CD14-positive monocyte (primary cell): ENCODE results near the gene CAMK2A. TPM values are rescaled to one million over a fixed set of nuclear protein-coding genes. Genes with fewer than 3 reads are reported as not detected.

ENCODE experiments used
- DNase-seq, 3 donors: peaks; one replicate each; pipeline ENCODE4 v3.0.0-alpha.2; 2011 to 2022
- H2AFZ ChIP-seq: 2 replicates; pipeline ENCODE4 v1.6.0; 2012; ENCODE audit warnings: mild to moderate bottlenecking, low read depth, low read length, inconsistent platforms; ENCODE audit not compliant: insufficient read depth, poor library complexity, severe bottlenecking
- H3K27ac ChIP-seq, 2 donors: 1 replicate in 1 of 2; 2 replicates in 1 of 2; pipeline ENCODE4 v1.5.1; 2012 to 2013; ENCODE audit warnings: low read length in 2 of 2, control low read depth in 1 of 2, inconsistent platforms in 1 of 2, low read depth in 1 of 2, mild to moderate bottlenecking in 1 of 2
- H3K27me3 ChIP-seq, 2 donors: one replicate each; pipeline versions ENCODE4 v1.6.0 to v1.6.1; 2011 to 2013; ENCODE audit warnings: low read length in 2 of 2; ENCODE audit not compliant: control insufficient read depth in 2 of 2, insufficient read depth in 2 of 2
- H3K36me3 ChIP-seq, 2 donors: replicated peaks in 1 of 2; 1 replicate in 1 of 2; 2 replicates in 1 of 2; pipeline versions ENCODE4 v1.5.1 to v1.6.1; 2012 to 2013; ENCODE audit warnings: low read length in 2 of 2, control low read depth in 1 of 2, inconsistent platforms in 1 of 2, mild to moderate bottlenecking in 1 of 2; ENCODE audit not compliant: insufficient read depth in 2 of 2, control insufficient read depth in 1 of 2
- H3K4me1 ChIP-seq, 2 donors: 1 replicate in 1 of 2; 2 replicates in 1 of 2; pipeline versions ENCODE4 v1.5.1 to v1.6.1; 2012 to 2013; ENCODE audit warnings: low read length in 2 of 2, control low read depth in 1 of 2, inconsistent platforms in 1 of 2, mild to moderate bottlenecking in 1 of 2, moderate library complexity in 1 of 2; ENCODE audit not compliant: insufficient read depth in 2 of 2, control insufficient read depth in 1 of 2
- H3K4me2 ChIP-seq: replicated peaks from 2 replicates; pipeline ENCODE3; 2012; ENCODE audit warnings: low read length, moderate library complexity, mild to moderate bottlenecking; ENCODE audit not compliant: poor library complexity, severe bottlenecking; ENCODE audit errors: extremely low read depth
- H3K4me3 ChIP-seq, 3 experiments: fragments of 200-600 bp in 1 of 3; sonication (generic) in 1 of 3; replicated peaks in 1 of 3; 1 replicate in 2 of 3; 2 replicates in 1 of 3; pipeline ENCODE4 v1.5.1; 2011 to 2013; ENCODE audit warnings: low read length in 3 of 3, mild to moderate bottlenecking in 3 of 3, control low read depth in 2 of 3, low read depth in 2 of 3, inconsistent platforms in 1 of 3, moderate library complexity in 1 of 3
- H3K79me2 ChIP-seq: 2 replicates; pipeline ENCODE4 v1.6.0; 2012; ENCODE audit warnings: mild to moderate bottlenecking, control low read depth, inconsistent platforms, low read length, moderate library complexity; ENCODE audit not compliant: insufficient read depth
- H3K9ac ChIP-seq: 2 replicates; pipeline ENCODE4 v1.6.0; 2017; ENCODE audit warnings: low read length, mild to moderate bottlenecking; ENCODE audit not compliant: insufficient read depth, poor library complexity, severe bottlenecking
- H3K9me3 ChIP-seq, 2 donors: replicated peaks in 1 of 2; 1 replicate in 1 of 2; 2 replicates in 1 of 2; pipeline versions ENCODE4 v1.5.1 to v1.6.1; 2012 to 2013; ENCODE audit warnings: low read length in 2 of 2, control low read depth in 1 of 2; ENCODE audit not compliant: control insufficient read depth in 1 of 2, insufficient read depth in 1 of 2
- H4K20me1 ChIP-seq: 2 replicates; pipeline ENCODE4 v1.6.0; 2012; ENCODE audit warnings: mild to moderate bottlenecking, low read length, control low read depth, moderate library complexity; ENCODE audit not compliant: insufficient read depth
- H3K27ac Mint-ChIP-seq, 7 donors: one replicate each; pipeline ENCODE4 v1.8.0; 2020; ENCODE audit warnings: mild to moderate bottlenecking in 7 of 7, mixed read lengths in 7 of 7, moderate library complexity in 6 of 7, inconsistent platforms in 2 of 7
- H3K27me3 Mint-ChIP-seq, 3 donors: one replicate each; pipeline ENCODE4 v1.8.0; 2021 to 2022; ENCODE audit warnings: low read depth in 3 of 3, mild to moderate bottlenecking in 3 of 3, mixed read lengths in 3 of 3, moderate library complexity in 3 of 3, inconsistent platforms in 1 of 3
- H3K36me3 Mint-ChIP-seq, 2 donors: one replicate each; pipeline ENCODE4 v1.8.0; 2020; ENCODE audit warnings: mixed read lengths in 2 of 2, inconsistent platforms in 1 of 2, mild to moderate bottlenecking in 1 of 2
- H3K4me1 Mint-ChIP-seq: one replicate; pipeline ENCODE4 v1.8.0; 2020; ENCODE audit warnings: mild to moderate bottlenecking, mixed read lengths
- H3K4me3 Mint-ChIP-seq, 2 donors: one replicate each; pipeline ENCODE4 v1.8.0; 2020; ENCODE audit warnings: mild to moderate bottlenecking in 2 of 2, mixed read lengths in 2 of 2, moderate library complexity in 1 of 2
- H3K9me3 Mint-ChIP-seq, 7 donors: one replicate each; pipeline ENCODE4 v1.8.0; 2020 to 2022; ENCODE audit warnings: mixed read lengths in 7 of 7, mild to moderate bottlenecking in 6 of 7, moderate library complexity in 6 of 7, inconsistent platforms in 2 of 7
- WGBS: methylation state at CpG from one replicate; pipeline ENCODE4 v1.1.5; 2013; ENCODE audit warnings: missing lambda C conversion rate; ENCODE audit not compliant: insufficient coverage; 5-methylcytosine and 5-hydroxymethylcytosine counted together
- intact Hi-C, 2 donors: fragments of 100-400 bp; cut with micrococcal nuclease; formaldehyde crosslinking; loops; one replicate each; pipeline versions ENCODE4 v1.15.0 to v1.15.1; 2023
- polyA plus RNA-seq, 3 donors: library from polyadenylated mRNA; depleted of rRNA in 1 of 3; unstranded in 2 of 3; stranded (reverse) in 1 of 3; fragments of 300-500 nt in 2 of 3; fragments of >200 nt in 1 of 3; fragmentation: Illumina TruSeq in 2 of 3; gene quantifications; 1 replicate in 2 of 3; 2 replicates in 1 of 3; pipeline ENCODE4 v1.2.3, GENCODE V29; 2012 to 2021
- TF ChIP-seq, protein P1 (sequence below): fragments of 200-600 bp; IDR thresholded peaks from one replicate; pipeline ENCODE4 v1.8.0; 2022; ENCODE audit warnings: antibody characterized with exemption, mild to moderate bottlenecking

Gene CAMK2A
- polyA plus RNA-seq, 3 donors, result not detected

DNA sequence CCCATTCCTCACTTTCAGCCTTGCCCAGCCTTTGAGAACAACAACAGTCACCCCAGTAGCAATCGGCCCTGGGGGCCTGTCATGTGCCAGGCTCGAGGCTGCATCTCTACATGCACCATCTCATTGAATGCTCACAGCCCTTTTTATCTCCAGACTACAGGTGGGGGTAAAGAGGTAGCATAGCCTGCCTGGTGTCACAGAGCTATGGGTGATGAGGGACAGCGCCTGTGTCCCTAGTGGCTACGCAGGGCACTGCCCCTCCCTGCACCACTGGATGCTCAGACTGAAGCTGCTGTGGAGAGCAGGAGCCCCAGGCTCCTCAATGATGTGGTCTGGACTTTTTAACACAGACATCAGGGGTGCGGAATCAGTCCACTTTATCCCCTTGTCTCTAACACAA lies 2.8 kb downstream of the CAMK2A start:
- Histone ChIP-seq H2AFZ (no peak overlapping the region), H3K4me1 (peaks cover 0 to 2% of the 10 kb centered on the region in 2 donors), H4K20me1 (no peaks in the 10 kb centered on the region), H3K9ac (no peak overlapping the region), H3K9me3 (no peaks in the 10 kb centered on the region), H3K4me3 (no peak overlapping the region), H3K4me2 (no peak overlapping the region), H3K27me3 (no peaks in the 10 kb centered on the region), H3K79me2 (no peaks in the 10 kb centered on the region), H3K27ac (no peak overlapping the region), H3K36me3 (no peaks in the 10 kb centered on the region)
- TF ChIP-seq, protein P1, sequence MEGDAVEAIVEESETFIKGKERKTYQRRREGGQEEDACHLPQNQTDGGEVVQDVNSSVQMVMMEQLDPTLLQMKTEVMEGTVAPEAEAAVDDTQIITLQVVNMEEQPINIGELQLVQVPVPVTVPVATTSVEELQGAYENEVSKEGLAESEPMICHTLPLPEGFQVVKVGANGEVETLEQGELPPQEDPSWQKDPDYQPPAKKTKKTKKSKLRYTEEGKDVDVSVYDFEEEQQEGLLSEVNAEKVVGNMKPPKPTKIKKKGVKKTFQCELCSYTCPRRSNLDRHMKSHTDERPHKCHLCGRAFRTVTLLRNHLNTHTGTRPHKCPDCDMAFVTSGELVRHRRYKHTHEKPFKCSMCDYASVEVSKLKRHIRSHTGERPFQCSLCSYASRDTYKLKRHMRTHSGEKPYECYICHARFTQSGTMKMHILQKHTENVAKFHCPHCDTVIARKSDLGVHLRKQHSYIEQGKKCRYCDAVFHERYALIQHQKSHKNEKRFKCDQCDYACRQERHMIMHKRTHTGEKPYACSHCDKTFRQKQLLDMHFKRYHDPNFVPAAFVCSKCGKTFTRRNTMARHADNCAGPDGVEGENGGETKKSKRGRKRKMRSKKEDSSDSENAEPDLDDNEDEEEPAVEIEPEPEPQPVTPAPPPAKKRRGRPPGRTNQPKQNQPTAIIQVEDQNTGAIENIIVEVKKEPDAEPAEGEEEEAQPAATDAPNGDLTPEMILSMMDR, result peak; percentile 45
- H3K27me3 Mint-ChIP-seq, result peaks cover 9 to 11% (median 11%) of the 10 kb centered on the region in 3 donors
- H3K9me3 Mint-ChIP-seq, result no peaks in the 10 kb centered on the region
- WGBS, result 78% methylated on average over 3 of the region's 5 CpGs
- no peak for DNase-seq
- intact Hi-C loops, result no loop called here
- no peaks in the 10 kb centered on the region for H3K4me1 Mint-ChIP-seq
- H3K36me3 Mint-ChIP-seq, result no peaks in the 10 kb centered on the region
- no peak overlapping the region for H3K27ac Mint-ChIP-seq
- no peak overlapping the region for H3K4me3 Mint-ChIP-seq

DNA sequence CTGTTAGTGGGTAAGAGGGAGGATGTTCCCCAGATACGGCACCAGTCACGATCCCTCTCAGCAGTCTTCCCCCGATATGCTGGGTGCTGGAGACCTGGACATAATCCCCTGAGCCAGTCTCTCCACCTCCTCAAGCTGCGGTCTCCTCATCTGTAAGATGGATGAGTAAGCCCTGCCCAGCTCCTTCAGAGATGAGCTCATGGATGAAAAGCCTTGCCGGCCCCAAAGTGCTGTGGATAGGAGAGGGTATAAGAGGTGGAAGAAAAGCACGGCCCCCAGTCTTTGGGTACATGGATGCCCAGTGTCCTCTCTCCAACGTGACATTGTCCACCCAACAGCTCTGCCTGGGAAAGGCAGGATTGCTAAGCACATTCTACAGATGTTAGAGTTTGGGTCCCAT lies 4.5 kb downstream of the CAMK2A start:
- Mint-ChIP-seq H3K27me3 (peaks cover 7 to 12% (median 9%) of the 10 kb centered on the region in 3 donors), H3K36me3 (no peaks in the 10 kb centered on the region), H3K9me3 (no peaks in the 10 kb centered on the region), H3K27ac (no peak overlapping the region), H3K4me1 (no peaks in the 10 kb centered on the region), H3K4me3 (no peak overlapping the region)
- H3K9ac ChIP-seq, result no peak overlapping the region
- H3K4me1 ChIP-seq, result no peaks in the 10 kb centered on the region
- no peak for DNase-seq
- H3K27me3 ChIP-seq, result no peaks in the 10 kb centered on the region
- TF ChIP-seq, protein P1, result no peak
- H2AFZ ChIP-seq, result no peak overlapping the region
- intact Hi-C loops, result no loop called here
- H3K9me3 ChIP-seq, result no peaks in the 10 kb centered on the region
- no peak overlapping the region for H3K27ac ChIP-seq
- 100% methylated on average over 3 of the region's 7 CpGs for WGBS
- no peak overlapping the region for H3K4me2 ChIP-seq
- no peaks in the 10 kb centered on the region for H4K20me1 ChIP-seq
- no peak overlapping the region for H3K4me3 ChIP-seq
- no peaks in the 10 kb centered on the region for H3K79me2 ChIP-seq
- H3K36me3 ChIP-seq, result no peaks in the 10 kb centered on the region
